Fibroblast of lung (primary cell): ENCODE data around the gene AGBL4. TPM values are rescaled to one million over a fixed set of nuclear protein-coding genes. Genes with fewer than 3 reads are reported as not detected.
A peak's percentile ranks its signal among the peaks of the same experiment; 100 is the strongest.

Experiments used
- DNase-seq, 2 donors: peaks; one replicate each; pipeline versions ENCODE4 v3.0.0 to v3.0.0-alpha.2; 2010; ENCODE audit warnings: low read depth in 2 of 2
- H2AFZ ChIP-seq: 2 replicates; pipeline ENCODE4 v1.5.1; 2012; ENCODE audit warnings: low read length, control low read depth, inconsistent platforms
- H3K27ac ChIP-seq: 2 replicates; pipeline ENCODE4 v1.5.1; 2011; ENCODE audit warnings: low read length, control low read depth; ENCODE audit not compliant: insufficient read depth
- H3K27me3 ChIP-seq: 2 replicates; pipeline ENCODE4 v1.5.1; 2011; ENCODE audit warnings: mild to moderate bottlenecking, low read length; ENCODE audit not compliant: control insufficient read depth, insufficient read depth
- H3K36me3 ChIP-seq: 2 replicates; pipeline ENCODE4 v1.5.1; 2011; ENCODE audit warnings: low read length; ENCODE audit not compliant: control insufficient read depth, insufficient read depth
- H3K4me1 ChIP-seq: 2 replicates; pipeline ENCODE4 v1.5.1; 2011; ENCODE audit warnings: low read length; ENCODE audit not compliant: control insufficient read depth, insufficient read depth; ENCODE audit errors: extremely low read depth
- H3K4me2 ChIP-seq: 2 replicates; pipeline ENCODE4 v1.5.1; 2011; ENCODE audit warnings: low read length, control low read depth; ENCODE audit not compliant: insufficient read depth; ENCODE audit errors: extremely low read depth
- H3K4me3 ChIP-seq, 4 experiments: fragments of 200-600 bp in 1 of 4; sonication (generic) in 1 of 4; replicated peaks in 1 of 4; 2 replicates each; pipeline ENCODE4 v1.5.1; 2011 to 2016; ENCODE audit warnings: low read length in 4 of 4, low read depth in 3 of 4, mild to moderate bottlenecking in 3 of 4, control low read depth in 2 of 4, inconsistent platforms in 1 of 4, mixed read lengths in 1 of 4; ENCODE audit not compliant: insufficient read depth in 1 of 4; ENCODE audit errors: control extremely low read depth in 1 of 4
- H3K79me2 ChIP-seq: 2 replicates; pipeline ENCODE4 v1.5.1; 2012; ENCODE audit warnings: mild to moderate bottlenecking, low read length, inconsistent platforms; ENCODE audit not compliant: control insufficient read depth, insufficient read depth
- H3K9ac ChIP-seq: 2 replicates; pipeline ENCODE4 v1.5.1; 2011; ENCODE audit warnings: mild to moderate bottlenecking, low read length, control low read depth; ENCODE audit not compliant: insufficient read depth
- H3K9me3 ChIP-seq: 2 replicates; pipeline ENCODE4 v1.5.1; 2012; ENCODE audit warnings: low read depth, low read length; ENCODE audit not compliant: control insufficient read depth, insufficient read depth
- H4K20me1 ChIP-seq: 2 replicates; pipeline ENCODE4 v1.5.1; 2011; ENCODE audit warnings: low read length; ENCODE audit not compliant: control insufficient read depth, insufficient read depth; ENCODE audit errors: extremely low read depth
- CTCF ChIP-seq, 2 donors: IDR thresholded peaks in 1 of 2; conservative IDR thresholded peaks in 1 of 2; 1 replicate in 1 of 2; 2 replicates in 1 of 2; pipeline ENCODE4 v1.5.1; 2011 to 2012; ENCODE audit warnings: low read length in 2 of 2, control low read depth in 1 of 2, inconsistent platforms in 1 of 2, low read depth in 1 of 2, mild to moderate bottlenecking in 1 of 2
- EZH2 ChIP-seq: IDR thresholded peaks from 2 replicates; pipeline ENCODE4 v1.5.1; 2012; ENCODE audit warnings: low read length, control low read depth, mild to moderate bottlenecking; ENCODE audit errors: missing control alignments
- polyA plus RNA-seq, 2 donors: library from polyadenylated mRNA; depleted of rRNA in 1 of 2; stranded (reverse) in 1 of 2; unstranded in 1 of 2; fragments of >200 nt; gene quantifications; 2 replicates each; pipeline ENCODE4 v1.2.1, GENCODE V29; 2011 to 2012; ENCODE audit warnings: missing spikeins in 1 of 2
- total RNA-seq: library from RNA; depleted of rRNA; stranded (reverse); fragments of >200 nt; gene quantifications from 2 replicates; pipeline ENCODE4 v1.2.1, GENCODE V29; 2014

The AGBL4 gene
- total and polyA plus RNA-seq, 2 donors (not counting 1 experiment from before 2014, with no cell fraction given): not detected

- Histone ChIP-seq H3K36me3 (no peaks in the 10 kb centered on the region), H3K27me3 (no peaks in the 10 kb centered on the region), H3K4me3 (no peak overlapping the region), H3K4me2 (no peak overlapping the region), H3K27ac (no peak overlapping the region), H3K9me3 (no peaks in the 10 kb centered on the region), H4K20me1 (no peaks in the 10 kb centered on the region), H3K9ac (no peak overlapping the region), H2AFZ (no peak overlapping the region), H3K79me2 (no peaks in the 10 kb centered on the region), H3K4me1 (no peaks in the 10 kb centered on the region)
- TF ChIP-seq CTCF (conservative IDR thresholded peaks at IDR 0.05 in 1 of 2, IDR thresholded peaks at IDR 0.05 in 1 of 2; ENCODE audit: low read depth in 1 of 2, low read length in 2 of 2) (no peak), EZH2 (no peak)
- DNase-seq: no peak
Measured at GRCh38 chr1:48823168-48823567, 1200.6 kb downstream of the AGBL4 start.

- Histone ChIP-seq H4K20me1 (no peaks in the 10 kb centered on the region), H3K9me3 (no peaks in the 10 kb centered on the region), H3K4me3 (no peak overlapping the region), H2AFZ (no peak overlapping the region), H3K9ac (no peak overlapping the region), H3K27ac (no peak overlapping the region), H3K4me2 (no peak overlapping the region), H3K79me2 (no peaks in the 10 kb centered on the region), H3K27me3 (no peaks in the 10 kb centered on the region), H3K4me1 (no peaks in the 10 kb centered on the region), H3K36me3 (no peaks in the 10 kb centered on the region)
- no peak for DNase-seq
- TF ChIP-seq EZH2 (no peak), CTCF (conservative IDR thresholded peaks at IDR 0.05 in 1 of 2, IDR thresholded peaks at IDR 0.05 in 1 of 2; ENCODE audit: low read depth in 1 of 2, low read length in 2 of 2) (no peak)
Measured at GRCh38 chr1:48820491-48820890, 1203.3 kb downstream of the AGBL4 start.

- Histone ChIP-seq H3K27ac (no peak overlapping the region), H3K4me1 (no peaks in the 10 kb centered on the region), H3K27me3 (no peaks in the 10 kb centered on the region), H3K4me2 (no peak overlapping the region), H3K36me3 (no peaks in the 10 kb centered on the region), H4K20me1 (no peaks in the 10 kb centered on the region), H3K9me3 (no peaks in the 10 kb centered on the region), H2AFZ (no peak overlapping the region), H3K4me3 (no peak overlapping the region), H3K79me2 (no peaks in the 10 kb centered on the region), H3K9ac (no peak overlapping the region)
- DNase-seq: peak; percentile 39 to 63
- TF ChIP-seq EZH2 (no peak), CTCF (conservative IDR thresholded peaks at IDR 0.05 in 1 of 2, IDR thresholded peaks at IDR 0.05 in 1 of 2; ENCODE audit: low read depth in 1 of 2, low read length in 2 of 2) (peak; percentile 61 to 94)
Measured at GRCh38 chr1:48817505-48818114, 1206.1 kb downstream of the AGBL4 start.
